Caco-2 (cell line): Measurements from ENCODE around the gene IRAK1. TPM values are rescaled to one million over a fixed set of nuclear protein-coding genes. Genes with fewer than 3 reads are reported as not detected.
"Not testable (repeated sequence)": the region's sequence is repeated elsewhere in the genome, so short reads cannot be mapped to it uniquely, and the experiment has no call there.

ENCODE experiments used
- BruUV-seq: library from RNA; stranded (reverse); fragments of 400-500 nt; replicated peaks from 2 replicates; lab custom pipeline; 2021; lab: Mats Ljungman, UMichigan
- CTCF ChIA-PET: fragments of 300-600 bp; sonication (Branson Sonifier 250); formaldehyde crosslinking; loops from one replicate; lab custom pipeline; 2022; ENCODE audit warnings: antibody characterized with exemption; lab: Charles Lee
- POLR2A ChIA-PET: fragments of 300-600 bp; sonication (Branson Sonifier 250); formaldehyde crosslinking; loops from one replicate; lab custom pipeline; 2022; ENCODE audit warnings: antibody characterized with exemption; lab: Charles Lee
- DNase-seq, 2 experiments: peaks; one replicate each; pipeline versions ENCODE4 v3.0.0 to v3.0.0-alpha.2; 2020 to 2022
- H3K27me3 ChIP-seq: replicated peaks from 2 replicates; pipeline ENCODE4 v1.6.0; 2011; ENCODE audit warnings: low read length; ENCODE audit not compliant: control insufficient read depth, insufficient read depth
- H3K36me3 ChIP-seq: 2 replicates; pipeline ENCODE4 v1.5.1; 2011; ENCODE audit warnings: low read length; ENCODE audit not compliant: control insufficient read depth, insufficient read depth
- H3K4me1 ChIP-seq: fragments of 250-450 bp; sonication (Bioruptor Pico); 2 replicates; pipeline ENCODE4 v1.5.1; 2020; ENCODE audit warnings: mild to moderate bottlenecking
- H3K4me3 ChIP-seq: 2 replicates; pipeline ENCODE4 v1.5.1; 2011; ENCODE audit warnings: low read depth, mild to moderate bottlenecking, control low read depth, low read length
- H3K9me3 ChIP-seq: fragments of 250-450 bp; sonication (Bioruptor Pico); 2 replicates; pipeline ENCODE4 v1.5.1; 2020; ENCODE audit warnings: mild to moderate bottlenecking, moderate library complexity
- H3K27ac Mint-ChIP-seq: one replicate; pipeline ENCODE4 v1.8.0; 2022; ENCODE audit warnings: mixed read lengths; ENCODE audit not compliant: unreplicated experiment
- H3K27me3 Mint-ChIP-seq: one replicate; pipeline ENCODE4 v1.8.0; 2022; ENCODE audit warnings: mixed read lengths; ENCODE audit not compliant: insufficient read depth, unreplicated experiment
- H3K36me3 Mint-ChIP-seq: one replicate; pipeline ENCODE4 v1.8.0; 2022; ENCODE audit warnings: mild to moderate bottlenecking, mixed read lengths; ENCODE audit not compliant: insufficient read depth, unreplicated experiment
- H3K4me1 Mint-ChIP-seq: one replicate; pipeline ENCODE4 v1.8.0; 2022; ENCODE audit warnings: low read depth, mixed read lengths; ENCODE audit not compliant: unreplicated experiment
- H3K4me3 Mint-ChIP-seq: one replicate; pipeline ENCODE4 v1.8.0; 2022; ENCODE audit warnings: mild to moderate bottlenecking, moderate library complexity, mixed read lengths; ENCODE audit not compliant: unreplicated experiment
- H3K9me3 Mint-ChIP-seq: one replicate; pipeline ENCODE4 v1.8.0; 2022; ENCODE audit warnings: mixed read lengths; ENCODE audit not compliant: unreplicated experiment
- CTCF ChIP-seq, 2 experiments: fragments of 200-600 bp in 1 of 2; IDR thresholded peaks; 1 replicate in 1 of 2; 2 replicates in 1 of 2; pipeline versions ENCODE4 v1.5.1 to v1.8.0; 2011 to 2022; ENCODE audit warnings: antibody characterized with exemption in 1 of 2, control low read depth in 1 of 2, inconsistent platforms in 1 of 2, low read depth in 1 of 2, low read length in 1 of 2, mild to moderate bottlenecking in 1 of 2, moderate library complexity in 1 of 2; ENCODE audit not compliant: insufficient read depth in 1 of 2, severe bottlenecking in 1 of 2, unreplicated experiment in 1 of 2
- intact Hi-C: fragments of 100-400 bp; cut with micrococcal nuclease; formaldehyde crosslinking; loops from one replicate; pipeline ENCODE4 v1.10.0; 2022; ENCODE audit not compliant: unreplicated experiment
- total RNA-seq: library from RNA; stranded (reverse); gene quantifications from 2 replicates; pipeline ENCODE4 v1.2.3, GENCODE V29; 2022

The IRAK1 gene
- total RNA-seq, 1 experiment from 2014 or later: 119 TPM

GRCh38 chrX:153995504-153995903 is 24.2 kb downstream of the IRAK1 start:
- POLR2A ChIA-PET: no interaction called here
- intact Hi-C loops: no loop called here

GRCh38 chrX:153994398-153994797 is 25.3 kb downstream of the IRAK1 start:
- H3K4me1 Mint-ChIP-seq: not testable (repeated sequence)

More at GRCh38 chrX:153995504-153995903, 24.2 kb downstream of the IRAK1 start:
- no peak for TF ChIP-seq CTCF (IDR thresholded peaks at IDR 0.05; ENCODE audit: insufficient read depth in 1 of 2, low read depth in 1 of 2, low read length in 1 of 2, severe bottlenecking in 1 of 2, unreplicated experiment in 1 of 2)
- Mint-ChIP-seq H3K27ac (no peak overlapping the region), H3K9me3 (no peaks in the 10 kb centered on the region), H3K27me3 (no peaks in the 10 kb centered on the region), H3K4me3 (no peak overlapping the region), H3K4me1 (no peaks in the 10 kb centered on the region), H3K36me3 (no peaks in the 10 kb centered on the region)
- Histone ChIP-seq H3K36me3 (no peaks in the 10 kb centered on the region), H3K4me1 (no peaks in the 10 kb centered on the region), H3K9me3 (no peaks in the 10 kb centered on the region), H3K27me3 (no peaks in the 10 kb centered on the region), H3K4me3 (no peak overlapping the region)
- CTCF ChIA-PET: no interaction called here
- BruUV-seq: no TSS peak
- DNase-seq: no peak

DNA sequence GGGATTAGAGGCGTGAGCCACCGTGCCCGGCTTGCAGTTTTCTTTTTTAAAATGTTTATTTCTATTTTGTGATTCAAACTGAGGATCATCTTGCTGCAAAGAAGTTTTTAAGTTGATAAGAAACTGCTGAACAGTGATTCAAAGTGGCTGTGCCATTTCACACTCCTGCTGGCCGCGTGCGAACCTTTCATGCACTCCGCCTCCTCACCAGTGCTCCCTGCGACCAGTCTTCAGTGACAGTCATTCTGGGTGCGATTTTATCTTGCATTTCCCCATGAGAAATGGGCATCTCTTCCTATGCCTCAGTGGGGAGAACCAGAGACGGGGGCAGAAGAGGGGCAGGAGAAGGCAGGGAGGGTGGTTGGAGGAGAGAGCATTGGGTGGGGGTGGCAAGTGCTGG is 25.7 kb downstream of the IRAK1 start:
- Mint-ChIP-seq H3K27me3 (no peaks in the 10 kb centered on the region), H3K27ac (no peak overlapping the region), H3K9me3 (no peaks in the 10 kb centered on the region), H3K36me3 (no peaks in the 10 kb centered on the region), H3K4me1 (no peaks in the 10 kb centered on the region), H3K4me3 (no peak overlapping the region)
- H3K9me3 ChIP-seq: no peaks in the 10 kb centered on the region
- intact Hi-C loops: no loop called here
- no peaks in the 10 kb centered on the region for H3K27me3 ChIP-seq
- TF ChIP-seq CTCF (IDR thresholded peaks at IDR 0.05; ENCODE audit: insufficient read depth in 1 of 2, low read depth in 1 of 2, low read length in 1 of 2, severe bottlenecking in 1 of 2, unreplicated experiment in 1 of 2): no peak
- DNase-seq: no peak
- BruUV-seq: no TSS peak
- ChIA-PET CTCF (no interaction called here), POLR2A (no interaction called here)
- H3K4me3 ChIP-seq: no peak overlapping the region
- no peaks in the 10 kb centered on the region for H3K36me3 ChIP-seq
- H3K4me1 ChIP-seq: no peaks in the 10 kb centered on the region

More at GRCh38 chrX:153994398-153994797, 25.3 kb downstream of the IRAK1 start:
- intact Hi-C loops, H3K36me3 ChIP-seq, H3K9me3 Mint-ChIP-seq, CTCF ChIA-PET, H3K9me3 ChIP-seq, H3K27me3 Mint-ChIP-seq, H3K27ac Mint-ChIP-seq, H3K27me3 ChIP-seq, BruUV-seq, DNase-seq, H3K4me3 Mint-ChIP-seq, H3K36me3 Mint-ChIP-seq, POLR2A ChIA-PET, H3K4me3 ChIP-seq, H3K4me1 ChIP-seq: not testable (repeated sequence)

DNA sequence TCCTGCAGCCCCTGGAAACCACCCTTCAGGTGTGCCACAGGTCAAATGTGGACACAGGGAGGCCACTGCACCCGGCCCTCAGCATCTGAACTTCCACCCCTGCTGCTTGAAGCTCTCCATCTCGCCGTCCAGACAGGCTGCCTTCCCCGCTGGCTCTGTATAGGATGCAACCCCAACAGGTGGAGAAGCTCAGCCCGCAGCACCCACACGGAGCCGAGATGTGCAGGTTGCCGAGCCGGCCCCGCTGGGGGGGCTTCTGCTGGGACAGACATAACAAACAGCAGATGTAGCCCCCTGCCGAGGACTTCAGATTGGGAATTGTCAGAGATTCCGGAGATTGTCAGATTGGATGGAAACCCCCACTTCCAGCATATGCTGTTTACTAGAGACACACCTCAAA is 26.6 kb downstream of the IRAK1 start:
- H3K9me3 ChIP-seq: no peaks in the 10 kb centered on the region
- H3K27ac Mint-ChIP-seq: no peak overlapping the region
- no peaks in the 10 kb centered on the region for H3K4me1 Mint-ChIP-seq
- H3K4me1 ChIP-seq: no peaks in the 10 kb centered on the region
- no peak overlapping the region for H3K4me3 ChIP-seq
- DNase-seq: no peak
- CTCF ChIA-PET: no interaction called here
- TF ChIP-seq CTCF (IDR thresholded peaks at IDR 0.05; ENCODE audit: insufficient read depth in 1 of 2, low read depth in 1 of 2, low read length in 1 of 2, severe bottlenecking in 1 of 2, unreplicated experiment in 1 of 2): no peak
- H3K36me3 ChIP-seq: no peaks in the 10 kb centered on the region
- H3K36me3 Mint-ChIP-seq: no peaks in the 10 kb centered on the region
- no peaks in the 10 kb centered on the region for H3K27me3 ChIP-seq
- POLR2A ChIA-PET: no interaction called here
- H3K4me3 Mint-ChIP-seq: no peak overlapping the region
- no peaks in the 10 kb centered on the region for H3K27me3 Mint-ChIP-seq
- H3K9me3 Mint-ChIP-seq: no peaks in the 10 kb centered on the region
- no TSS peak for BruUV-seq
- intact Hi-C loops: no loop called here
